ENCODE measurements around the gene HDAC9.

The HDAC9 gene

GRCh38 chr7:18558910-18559309 lies 63.4 kb downstream of the HDAC9 start:
- no peak for DNase-seq

GRCh38 chr7:18559756-18560155 lies 64.2 kb downstream of the HDAC9 start:
- no peak for DNase-seq

GRCh38 chr7:18564779-18565178 lies 69.2 kb downstream of the HDAC9 start:
- no peak for DNase-seq

- DNase-seq, result no peak
Measured at GRCh38 chr7:18565337-18565736, 69.8 kb downstream of the HDAC9 start.

GRCh38 chr7:18566205-18566604 lies 70.7 kb downstream of the HDAC9 start:
- no peak for DNase-seq

GRCh38 chr7:18566829-18567228 lies 71.3 kb downstream of the HDAC9 start:
- DNase-seq, result peak; percentile 44

GRCh38 chr7:18570441-18570840 lies 74.9 kb downstream of the HDAC9 start:
- DNase-seq, result no peak

- no peak for DNase-seq
Measured at GRCh38 chr7:18570890-18571478, 75.4 kb downstream of the HDAC9 start.

GRCh38 chr7:18572154-18572553 lies 76.6 kb downstream of the HDAC9 start:
- no peak for DNase-seq

GRCh38 chr7:18572885-18573284 lies 77.3 kb downstream of the HDAC9 start:
- no peak for DNase-seq

GRCh38 chr7:18573410-18574234 lies 78.1 kb downstream of the HDAC9 start:
- no peak for DNase-seq

- DNase-seq, result no peak
Measured at GRCh38 chr7:18574235-18574540, 78.6 kb downstream of the HDAC9 start.

GRCh38 chr7:18574676-18575075 lies 79.1 kb downstream of the HDAC9 start:
- no peak for DNase-seq

GRCh38 chr7:18575622-18576572 lies 80.3 kb downstream of the HDAC9 start:
- no peak for DNase-seq

GRCh38 chr7:18577096-18577771 lies 81.7 kb downstream of the HDAC9 start:
- no peak for DNase-seq

- DNase-seq, result no peak
Measured at GRCh38 chr7:18579698-18580097, 84.1 kb downstream of the HDAC9 start.

GRCh38 chr7:18580950-18581349 lies 85.4 kb downstream of the HDAC9 start:
- no peak for DNase-seq

GRCh38 chr7:18583305-18583704 lies 87.8 kb downstream of the HDAC9 start:
- no peak for DNase-seq

- DNase-seq, result no peak
Measured at GRCh38 chr7:18590241-18590640, 94.7 kb downstream of the HDAC9 start.

GRCh38 chr7:18590744-18591340 lies 95.3 kb downstream of the HDAC9 start:
- DNase-seq, result no peak

- no peak for DNase-seq
Measured at GRCh38 chr7:18593602-18594279, 98.2 kb downstream of the HDAC9 start.

GRCh38 chr7:18597754-18598153 lies 102.2 kb downstream of the HDAC9 start:
- no peak for DNase-seq
